K562 (cell line): ENCODE results near the gene MTIF3. TPM values are rescaled to one million over a fixed set of nuclear protein-coding genes. Genes with fewer than 3 reads are reported as not detected.

ENCODE experiments used
- BRF1 ChIP-seq: IDR thresholded peaks from 3 replicates; pipeline ENCODE4 v1.6.1; 2011; ENCODE audit warnings: borderline replicate concordance, mild to moderate bottlenecking; ENCODE audit not compliant: insufficient read length; ENCODE audit errors: extremely low read depth
- BRF2 ChIP-seq: IDR thresholded peaks from 3 replicates; pipeline ENCODE4 v1.6.1; 2011; ENCODE audit warnings: borderline replicate concordance, mild to moderate bottlenecking; ENCODE audit not compliant: insufficient read length, insufficient read depth
- CEBPG ChIP-seq, 3 experiments: fragments of 200-800 bp in 1 of 3; sonication (Bioruptor generic) in 1 of 3; sonication (generic) in 1 of 3; formaldehyde crosslinking in 1 of 3; IDR thresholded peaks in 2 of 3; conservative IDR thresholded peaks in 1 of 3; 2 replicates each; pipeline versions ENCODE4 v1.6.1 to v1.8.0; 2016 to 2022; ENCODE audit warnings: missing compliant biosample characterization in 2 of 3, missing genetic modification characterization in 2 of 3, mild to moderate bottlenecking in 1 of 3, missing genetic modification reagents in 1 of 3
- CREB3 ChIP-seq: fragments of 450-650 bp; conservative IDR thresholded peaks from 2 replicates; pipeline ENCODE4 v1.6.1; 2016; ENCODE audit warnings: missing genetic modification characterization, low read depth, mild to moderate bottlenecking, missing compliant biosample characterization, moderate library complexity
- FOSL1 ChIP-seq: fragments of 200-800 bp; sonication (Bioruptor generic); conservative IDR thresholded peaks from 2 replicates; pipeline ENCODE4 v1.6.1; 2016; ENCODE audit warnings: missing genetic modification characterization, missing compliant biosample characterization
- JUNB ChIP-seq: fragments of 450-650 bp; formaldehyde crosslinking; conservative IDR thresholded peaks from 2 replicates; pipeline ENCODE4 v1.4.0; 2020; ENCODE audit warnings: mild to moderate bottlenecking
- MCM7 ChIP-seq, 2 experiments: fragments of 450-650 bp; IDR thresholded peaks; 2 replicates each; pipeline ENCODE4 v1.6.1; 2016 to 2018
- MITF ChIP-seq: IDR thresholded peaks from 2 replicates; pipeline ENCODE4 v1.6.1; 2014; ENCODE audit warnings: antibody characterized with exemption
- PRPF4 ChIP-seq: fragments of 200-400 bp; formaldehyde crosslinking; IDR thresholded peaks from one replicate; pipeline ENCODE4 v1.6.1; 2017; ENCODE audit warnings: low read length, low read depth, mild to moderate bottlenecking; ENCODE audit not compliant: insufficient read depth, poor library complexity, severe bottlenecking
- SAFB2 ChIP-seq: fragments of 200-400 bp; formaldehyde crosslinking; IDR thresholded peaks from 2 replicates; pipeline ENCODE4 v1.6.1; 2018; ENCODE audit warnings: borderline replicate concordance, low read length, low read depth, moderate library complexity; ENCODE audit not compliant: severe bottlenecking
- SIRT6 ChIP-seq: IDR thresholded peaks from one replicate; pipeline ENCODE4 v1.6.1; 2012; ENCODE audit warnings: low read depth, mild to moderate bottlenecking, control low read depth, inconsistent platforms, low read length, moderate library complexity
- SNRNP70 ChIP-seq: fragments of 200-400 bp; formaldehyde crosslinking; optimal IDR thresholded peaks from 2 replicates; pipeline ENCODE3; 2017; ENCODE audit warnings: low read depth, low read length
- SPI1 ChIP-seq: IDR thresholded peaks from 2 replicates; pipeline ENCODE4 v1.6.1; 2011; ENCODE audit warnings: low read depth, low read length, control low read depth, borderline replicate concordance
- ZBTB17 ChIP-seq: fragments of 450-650 bp; formaldehyde crosslinking; IDR thresholded peaks from 2 replicates; pipeline ENCODE4 v1.4.0; 2020; ENCODE audit warnings: mild to moderate bottlenecking
- ZNF609 ChIP-seq: sonication (generic); formaldehyde crosslinking; IDR thresholded peaks from 2 replicates; pipeline ENCODE4 v1.8.1; 2023; ENCODE audit warnings: missing genetic modification reagents, mild to moderate bottlenecking, borderline replicate concordance
- ZNF695 ChIP-seq: fragments of 450-650 bp; formaldehyde crosslinking; IDR thresholded peaks from 2 replicates; pipeline ENCODE4 v1.4.0; 2020; ENCODE audit warnings: mild to moderate bottlenecking, moderate library complexity
- ZNF764 ChIP-seq: fragments of 250-450 bp; sonication (Bioruptor Pico); IDR thresholded peaks from 2 replicates; pipeline ENCODE4 v1.4.0; 2020; ENCODE audit warnings: low read depth, mild to moderate bottlenecking, moderate library complexity
- polyA plus RNA-seq, 8 experiments: library from polyadenylated mRNA; depleted of rRNA in 4 of 8; stranded (reverse) in 5 of 8; unstranded in 3 of 8; fragments of >200 nt; fragmentation: Nextera tagmentation in 2 of 8; fragmentation: Illumina TruSeq in 1 of 8; extraction: Ambion mirVana in 2 of 8; extraction: Trizol in 1 of 8; gene quantifications; 2 replicates each; pipeline versions ENCODE4 v1.2.1 to v1.2.3, GENCODE V29; 2011 to 2014; ENCODE audit warnings: inconsistent platforms in 1 of 8, missing spikeins in 1 of 8
- total RNA-seq, 7 experiments: library from RNA; depleted of rRNA in 6 of 7; stranded (reverse); fragments of >200 nt in 6 of 7; fragmentation: Illumina TruSeq in 2 of 7; extraction: Trizol in 2 of 7; gene quantifications; 2 replicates each; pipeline versions ENCODE4 v1.2.1 to v1.2.3, GENCODE V29; 2011 to 2021; ENCODE audit warnings: low replicate concordance in 1 of 7

MTIF3 gene
- total and polyA plus RNA-seq, 9 of the 15 experiments (the other 6 are each of a cell fraction or from before 2014, with no cell fraction given): 23.5 to 73.6 (median 45.2) TPM

GRCh38 chr13:27424246-27425157 is 25.9 kb downstream of the MTIF3 start, which contains the start of gene GTF3A (continued):
- TF ChIP-seq ZNF609: peak; percentile 19; the same call in 1 of the 2 replicates
- TF ChIP-seq MCM7 (IDR thresholded peaks at IDR 0.05): no peak
- no peak for TF ChIP-seq SIRT6
- no peak for TF ChIP-seq MITF
- TF ChIP-seq CREB3 (tag): no peak
- TF ChIP-seq BRF1: no peak
- peak; percentile 23; the same call in 1 of the 2 replicates for TF ChIP-seq CEBPG (CRISPR knock-in tag; IDR thresholded peaks at IDR 0.05)
- 0 out of 4 replicates have a peak, but pooled peaks of 1 of the 2 experiments have one; percentile 21 for TF ChIP-seq CEBPG (tag; conservative IDR thresholded peaks at IDR 0.05 in 1 of 2, IDR thresholded peaks at IDR 0.05 in 1 of 2)
- no peak for TF ChIP-seq SPI1
- no peak for TF ChIP-seq JUNB (CRISPR knock-in tag)
- no peak for TF ChIP-seq ZNF695
- TF ChIP-seq PRPF4: no peak
- no peak for TF ChIP-seq ZNF764 (CRISPR knock-in tag)
- TF ChIP-seq BRF2: no peak
- TF ChIP-seq ZBTB17 (CRISPR knock-in tag): no peak
- no peak for TF ChIP-seq SNRNP70
- TF ChIP-seq FOSL1: no peak
- TF ChIP-seq SAFB2: no peak
